ENCODE data around the gene LAMP2. TPM values are rescaled to one million over a fixed set of nuclear protein-coding genes. Genes with fewer than 3 reads are reported as not detected.
A peak's percentile ranks its signal among the peaks of the same experiment; 100 is the strongest.

Gene LAMP2
- total RNA-seq, 1 donor from 2014 or later = 64.5 TPM

GRCh38 chrX:120450163-120450562, 18.9 kb downstream of the LAMP2 start:
- Mint-ChIP-seq H3K27ac (no peak overlapping the region), H3K9me3 (ENCODE audit: low read depth) (peaks cover 3% of the 10 kb centered on the region), H3K27me3 (no peaks in the 10 kb centered on the region), H3K4me1 (ENCODE audit: low read depth) (no peaks in the 10 kb centered on the region), H3K4me3 (ENCODE audit: low read depth) (no peak overlapping the region), H3K36me3 (ENCODE audit: insufficient read depth) (peaks cover 4% of the 10 kb centered on the region)
- TF ChIP-seq, protein P1, sequence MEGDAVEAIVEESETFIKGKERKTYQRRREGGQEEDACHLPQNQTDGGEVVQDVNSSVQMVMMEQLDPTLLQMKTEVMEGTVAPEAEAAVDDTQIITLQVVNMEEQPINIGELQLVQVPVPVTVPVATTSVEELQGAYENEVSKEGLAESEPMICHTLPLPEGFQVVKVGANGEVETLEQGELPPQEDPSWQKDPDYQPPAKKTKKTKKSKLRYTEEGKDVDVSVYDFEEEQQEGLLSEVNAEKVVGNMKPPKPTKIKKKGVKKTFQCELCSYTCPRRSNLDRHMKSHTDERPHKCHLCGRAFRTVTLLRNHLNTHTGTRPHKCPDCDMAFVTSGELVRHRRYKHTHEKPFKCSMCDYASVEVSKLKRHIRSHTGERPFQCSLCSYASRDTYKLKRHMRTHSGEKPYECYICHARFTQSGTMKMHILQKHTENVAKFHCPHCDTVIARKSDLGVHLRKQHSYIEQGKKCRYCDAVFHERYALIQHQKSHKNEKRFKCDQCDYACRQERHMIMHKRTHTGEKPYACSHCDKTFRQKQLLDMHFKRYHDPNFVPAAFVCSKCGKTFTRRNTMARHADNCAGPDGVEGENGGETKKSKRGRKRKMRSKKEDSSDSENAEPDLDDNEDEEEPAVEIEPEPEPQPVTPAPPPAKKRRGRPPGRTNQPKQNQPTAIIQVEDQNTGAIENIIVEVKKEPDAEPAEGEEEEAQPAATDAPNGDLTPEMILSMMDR (IDR thresholded peaks at IDR 0.05; ENCODE audit: unreplicated experiment) = peak; percentile 14
- no peak for DNase-seq (ENCODE audit: low spot score, unreplicated experiment)

- Mint-ChIP-seq H3K36me3 (ENCODE audit: insufficient read depth) (peaks cover 1% of the 10 kb centered on the region), H3K27me3 (no peaks in the 10 kb centered on the region), H3K4me1 (ENCODE audit: low read depth) (no peaks in the 10 kb centered on the region), H3K27ac (no peak overlapping the region), H3K9me3 (ENCODE audit: low read depth) (peaks cover 7% of the 10 kb centered on the region), H3K4me3 (ENCODE audit: low read depth) (no peak overlapping the region)
- DNase-seq (ENCODE audit: low spot score, unreplicated experiment) = no peak
- TF ChIP-seq, protein P1 (IDR thresholded peaks at IDR 0.05; ENCODE audit: unreplicated experiment) = no peak
Measured at GRCh38 chrX:120446498-120446897, 22.6 kb downstream of the LAMP2 start.

- no peaks in the 10 kb centered on the region for H3K4me1 Mint-ChIP-seq (ENCODE audit: low read depth)
- TF ChIP-seq, protein P1 (IDR thresholded peaks at IDR 0.05; ENCODE audit: unreplicated experiment) = no peak
- no peak overlapping the region for H3K27ac Mint-ChIP-seq
- no peak overlapping the region for H3K4me3 Mint-ChIP-seq (ENCODE audit: low read depth)
- H3K36me3 Mint-ChIP-seq (ENCODE audit: insufficient read depth) = peaks cover 7% of the 10 kb centered on the region
- DNase-seq (ENCODE audit: low spot score, unreplicated experiment) = no peak
- H3K9me3 Mint-ChIP-seq (ENCODE audit: low read depth) = peaks cover 9% of the 10 kb centered on the region
- no peaks in the 10 kb centered on the region for H3K27me3 Mint-ChIP-seq
Measured at GRCh38 chrX:120439921-120440320, 29.2 kb downstream of the LAMP2 start.

DNA sequence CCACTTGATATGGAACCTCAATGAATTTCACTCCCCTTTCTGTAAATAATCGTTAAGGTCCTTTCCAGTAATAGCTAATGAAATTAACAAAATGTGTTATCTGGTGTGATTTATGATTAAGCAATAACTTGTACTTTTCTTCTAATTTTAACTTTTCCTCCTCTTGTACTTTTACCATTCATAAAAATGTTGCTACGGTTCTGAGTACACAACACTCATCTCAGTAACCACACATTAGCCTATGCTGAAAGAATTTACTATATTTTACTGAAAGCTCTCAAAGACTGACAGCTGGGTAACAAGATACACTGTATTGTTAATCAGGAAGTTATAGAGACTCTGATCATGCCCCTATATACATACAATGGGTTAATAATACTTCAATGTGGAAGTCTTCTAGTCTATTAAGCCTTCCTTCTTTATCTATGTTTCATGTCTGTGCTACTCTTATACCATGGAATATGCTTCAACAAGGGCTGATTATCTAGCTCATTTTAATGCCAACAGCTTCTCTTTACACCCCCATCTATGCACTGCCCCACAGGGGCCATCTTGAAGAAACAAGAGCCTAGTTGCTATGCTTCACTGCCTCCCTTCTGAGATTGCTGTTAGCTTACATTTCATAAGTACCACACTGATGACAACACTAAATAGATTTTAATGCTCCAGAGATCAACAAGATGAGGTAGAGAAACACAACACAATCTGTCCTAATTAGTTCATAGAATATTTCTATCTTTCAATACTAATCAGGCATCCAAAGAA, 39.1 kb downstream of the LAMP2 start:
- H3K36me3 Mint-ChIP-seq (ENCODE audit: insufficient read depth) = peaks cover 2% of the 10 kb centered on the region
- H3K27ac Mint-ChIP-seq = no peak overlapping the region
- H3K4me1 Mint-ChIP-seq (ENCODE audit: low read depth) = peaks cover 5% of the 10 kb centered on the region
- no peak for DNase-seq (ENCODE audit: low spot score, unreplicated experiment)
- H3K9me3 Mint-ChIP-seq (ENCODE audit: low read depth) = peaks cover 14% of the 10 kb centered on the region
- TF ChIP-seq, protein P1 (IDR thresholded peaks at IDR 0.05; ENCODE audit: unreplicated experiment) = no peak
- H3K4me3 Mint-ChIP-seq (ENCODE audit: low read depth) = no peak overlapping the region
- no peaks in the 10 kb centered on the region for H3K27me3 Mint-ChIP-seq

GRCh38 chrX:120428309-120428708, 40.8 kb downstream of the LAMP2 start:
- Mint-ChIP-seq H3K4me3 (ENCODE audit: low read depth) (no peak overlapping the region), H3K9me3 (ENCODE audit: low read depth) (peaks cover 16% of the 10 kb centered on the region), H3K36me3 (ENCODE audit: insufficient read depth) (no peaks in the 10 kb centered on the region), H3K27ac (no peak overlapping the region), H3K4me1 (ENCODE audit: low read depth) (peaks cover 5% of the 10 kb centered on the region), H3K27me3 (no peaks in the 10 kb centered on the region)
- DNase-seq (ENCODE audit: low spot score, unreplicated experiment) = no peak
- TF ChIP-seq, protein P1 (IDR thresholded peaks at IDR 0.05; ENCODE audit: unreplicated experiment) = no peak

All from progenitor cell of endocrine pancreas (in vitro differentiated cells).